CD14-positive monocyte (primary cell): ENCODE data around the gene EYS. TPM values are rescaled to one million over a fixed set of nuclear protein-coding genes. Genes with fewer than 3 reads are reported as not detected.
A peak's percentile ranks its signal among the peaks of the same experiment; 100 is the strongest.

Experiments used
- DNase-seq, 3 donors: peaks; one replicate each; pipeline ENCODE4 v3.0.0-alpha.2; 2011 to 2022
- H2AFZ ChIP-seq: 2 replicates; pipeline ENCODE4 v1.6.0; 2012; ENCODE audit warnings: mild to moderate bottlenecking, low read depth, low read length, inconsistent platforms; ENCODE audit not compliant: insufficient read depth, poor library complexity, severe bottlenecking
- H3K27ac ChIP-seq, 2 donors: 1 replicate in 1 of 2; 2 replicates in 1 of 2; pipeline ENCODE4 v1.5.1; 2012 to 2013; ENCODE audit warnings: low read length in 2 of 2, control low read depth in 1 of 2, inconsistent platforms in 1 of 2, low read depth in 1 of 2, mild to moderate bottlenecking in 1 of 2
- H3K27me3 ChIP-seq, 2 donors: one replicate each; pipeline versions ENCODE4 v1.6.0 to v1.6.1; 2011 to 2013; ENCODE audit warnings: low read length in 2 of 2; ENCODE audit not compliant: control insufficient read depth in 2 of 2, insufficient read depth in 2 of 2
- H3K36me3 ChIP-seq, 2 donors: replicated peaks in 1 of 2; 1 replicate in 1 of 2; 2 replicates in 1 of 2; pipeline versions ENCODE4 v1.5.1 to v1.6.1; 2012 to 2013; ENCODE audit warnings: low read length in 2 of 2, control low read depth in 1 of 2, inconsistent platforms in 1 of 2, mild to moderate bottlenecking in 1 of 2; ENCODE audit not compliant: insufficient read depth in 2 of 2, control insufficient read depth in 1 of 2
- H3K4me1 ChIP-seq, 2 donors: 1 replicate in 1 of 2; 2 replicates in 1 of 2; pipeline versions ENCODE4 v1.5.1 to v1.6.1; 2012 to 2013; ENCODE audit warnings: low read length in 2 of 2, control low read depth in 1 of 2, inconsistent platforms in 1 of 2, mild to moderate bottlenecking in 1 of 2, moderate library complexity in 1 of 2; ENCODE audit not compliant: insufficient read depth in 2 of 2, control insufficient read depth in 1 of 2
- H3K4me2 ChIP-seq: replicated peaks from 2 replicates; pipeline ENCODE3; 2012; ENCODE audit warnings: low read length, moderate library complexity, mild to moderate bottlenecking; ENCODE audit not compliant: poor library complexity, severe bottlenecking; ENCODE audit errors: extremely low read depth
- H3K4me3 ChIP-seq, 3 experiments: fragments of 200-600 bp in 1 of 3; sonication (generic) in 1 of 3; replicated peaks in 1 of 3; 1 replicate in 2 of 3; 2 replicates in 1 of 3; pipeline ENCODE4 v1.5.1; 2011 to 2013; ENCODE audit warnings: low read length in 3 of 3, mild to moderate bottlenecking in 3 of 3, control low read depth in 2 of 3, low read depth in 2 of 3, inconsistent platforms in 1 of 3, moderate library complexity in 1 of 3
- H3K79me2 ChIP-seq: 2 replicates; pipeline ENCODE4 v1.6.0; 2012; ENCODE audit warnings: mild to moderate bottlenecking, control low read depth, inconsistent platforms, low read length, moderate library complexity; ENCODE audit not compliant: insufficient read depth
- H3K9ac ChIP-seq: 2 replicates; pipeline ENCODE4 v1.6.0; 2017; ENCODE audit warnings: low read length, mild to moderate bottlenecking; ENCODE audit not compliant: insufficient read depth, poor library complexity, severe bottlenecking
- H3K9me3 ChIP-seq, 2 donors: replicated peaks in 1 of 2; 1 replicate in 1 of 2; 2 replicates in 1 of 2; pipeline versions ENCODE4 v1.5.1 to v1.6.1; 2012 to 2013; ENCODE audit warnings: low read length in 2 of 2, control low read depth in 1 of 2; ENCODE audit not compliant: control insufficient read depth in 1 of 2, insufficient read depth in 1 of 2
- H4K20me1 ChIP-seq: 2 replicates; pipeline ENCODE4 v1.6.0; 2012; ENCODE audit warnings: mild to moderate bottlenecking, low read length, control low read depth, moderate library complexity; ENCODE audit not compliant: insufficient read depth
- H3K27ac Mint-ChIP-seq, 7 donors: one replicate each; pipeline ENCODE4 v1.8.0; 2020; ENCODE audit warnings: mild to moderate bottlenecking in 7 of 7, mixed read lengths in 7 of 7, moderate library complexity in 6 of 7, inconsistent platforms in 2 of 7
- H3K27me3 Mint-ChIP-seq, 3 donors: one replicate each; pipeline ENCODE4 v1.8.0; 2021 to 2022; ENCODE audit warnings: low read depth in 3 of 3, mild to moderate bottlenecking in 3 of 3, mixed read lengths in 3 of 3, moderate library complexity in 3 of 3, inconsistent platforms in 1 of 3
- H3K36me3 Mint-ChIP-seq, 2 donors: one replicate each; pipeline ENCODE4 v1.8.0; 2020; ENCODE audit warnings: mixed read lengths in 2 of 2, inconsistent platforms in 1 of 2, mild to moderate bottlenecking in 1 of 2
- H3K4me1 Mint-ChIP-seq: one replicate; pipeline ENCODE4 v1.8.0; 2020; ENCODE audit warnings: mild to moderate bottlenecking, mixed read lengths
- H3K4me3 Mint-ChIP-seq, 2 donors: one replicate each; pipeline ENCODE4 v1.8.0; 2020; ENCODE audit warnings: mild to moderate bottlenecking in 2 of 2, mixed read lengths in 2 of 2, moderate library complexity in 1 of 2
- H3K9me3 Mint-ChIP-seq, 7 donors: one replicate each; pipeline ENCODE4 v1.8.0; 2020 to 2022; ENCODE audit warnings: mixed read lengths in 7 of 7, mild to moderate bottlenecking in 6 of 7, moderate library complexity in 6 of 7, inconsistent platforms in 2 of 7
- WGBS: methylation state at CpG from one replicate; pipeline ENCODE4 v1.1.5; 2013; ENCODE audit warnings: missing lambda C conversion rate; ENCODE audit not compliant: insufficient coverage; 5-methylcytosine and 5-hydroxymethylcytosine counted together
- intact Hi-C, 2 donors: fragments of 100-400 bp; cut with micrococcal nuclease; formaldehyde crosslinking; loops; one replicate each; pipeline versions ENCODE4 v1.15.0 to v1.15.1; 2023
- polyA plus RNA-seq, 3 donors: library from polyadenylated mRNA; depleted of rRNA in 1 of 3; unstranded in 2 of 3; stranded (reverse) in 1 of 3; fragments of 300-500 nt in 2 of 3; fragments of >200 nt in 1 of 3; fragmentation: Illumina TruSeq in 2 of 3; gene quantifications; 1 replicate in 2 of 3; 2 replicates in 1 of 3; pipeline ENCODE4 v1.2.3, GENCODE V29; 2012 to 2021
- TF ChIP-seq, protein P1 (sequence below): fragments of 200-600 bp; IDR thresholded peaks from one replicate; pipeline ENCODE4 v1.8.0; 2022; ENCODE audit warnings: antibody characterized with exemption, mild to moderate bottlenecking

The EYS gene
- polyA plus RNA-seq, 3 donors, result 0.01 to 0.03 TPM; not detected in 1

DNA sequence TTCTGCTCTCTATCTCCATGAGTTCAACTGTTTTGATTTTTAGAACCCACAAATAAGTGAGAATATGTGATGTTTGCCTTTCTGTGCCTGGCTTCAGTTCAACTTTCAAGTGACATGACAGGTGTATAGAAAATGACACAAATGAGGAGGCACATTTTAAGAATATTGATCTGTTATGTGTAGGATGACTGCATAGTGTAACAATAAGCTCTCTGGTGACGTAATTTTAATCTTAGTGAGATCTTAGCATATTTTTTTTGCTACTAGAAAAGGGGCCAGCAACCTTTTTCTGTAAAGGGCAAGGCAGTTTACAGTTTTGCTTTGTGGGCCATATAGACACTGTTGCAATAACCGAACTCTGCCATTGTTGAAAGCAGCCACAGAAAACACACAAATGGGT lies 1941.2 kb downstream of the EYS start:
- TF ChIP-seq, protein P1, sequence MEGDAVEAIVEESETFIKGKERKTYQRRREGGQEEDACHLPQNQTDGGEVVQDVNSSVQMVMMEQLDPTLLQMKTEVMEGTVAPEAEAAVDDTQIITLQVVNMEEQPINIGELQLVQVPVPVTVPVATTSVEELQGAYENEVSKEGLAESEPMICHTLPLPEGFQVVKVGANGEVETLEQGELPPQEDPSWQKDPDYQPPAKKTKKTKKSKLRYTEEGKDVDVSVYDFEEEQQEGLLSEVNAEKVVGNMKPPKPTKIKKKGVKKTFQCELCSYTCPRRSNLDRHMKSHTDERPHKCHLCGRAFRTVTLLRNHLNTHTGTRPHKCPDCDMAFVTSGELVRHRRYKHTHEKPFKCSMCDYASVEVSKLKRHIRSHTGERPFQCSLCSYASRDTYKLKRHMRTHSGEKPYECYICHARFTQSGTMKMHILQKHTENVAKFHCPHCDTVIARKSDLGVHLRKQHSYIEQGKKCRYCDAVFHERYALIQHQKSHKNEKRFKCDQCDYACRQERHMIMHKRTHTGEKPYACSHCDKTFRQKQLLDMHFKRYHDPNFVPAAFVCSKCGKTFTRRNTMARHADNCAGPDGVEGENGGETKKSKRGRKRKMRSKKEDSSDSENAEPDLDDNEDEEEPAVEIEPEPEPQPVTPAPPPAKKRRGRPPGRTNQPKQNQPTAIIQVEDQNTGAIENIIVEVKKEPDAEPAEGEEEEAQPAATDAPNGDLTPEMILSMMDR, result no peak
- H3K4me1 ChIP-seq, result no peaks in the 10 kb centered on the region
- no peaks in the 10 kb centered on the region for H3K9me3 ChIP-seq
- peaks cover 2 to 3% (median 2%) of the 10 kb centered on the region in 3 donors for H3K27me3 Mint-ChIP-seq
- intact Hi-C loops, result no loop called here
- H3K4me3 Mint-ChIP-seq, result no peak overlapping the region
- H3K36me3 Mint-ChIP-seq, result no peaks in the 10 kb centered on the region
- DNase-seq, result no peak
- peaks cover 0 to 7% (median 4%) of the 10 kb centered on the region in 7 donors for H3K9me3 Mint-ChIP-seq
- H3K4me2 ChIP-seq, result no peak overlapping the region
- no peak overlapping the region for H2AFZ ChIP-seq
- H4K20me1 ChIP-seq, result no peaks in the 10 kb centered on the region
- no peak overlapping the region for H3K4me3 ChIP-seq
- no peaks in the 10 kb centered on the region for H3K27me3 ChIP-seq
- WGBS, result 80% methylated on average over 1 of the region's 2 CpGs
- H3K27ac Mint-ChIP-seq, result no peak overlapping the region
- H3K4me1 Mint-ChIP-seq, result no peaks in the 10 kb centered on the region
- H3K79me2 ChIP-seq, result no peaks in the 10 kb centered on the region
- no peak overlapping the region for H3K27ac ChIP-seq
- no peak overlapping the region for H3K9ac ChIP-seq
- no peaks in the 10 kb centered on the region for H3K36me3 ChIP-seq

DNA sequence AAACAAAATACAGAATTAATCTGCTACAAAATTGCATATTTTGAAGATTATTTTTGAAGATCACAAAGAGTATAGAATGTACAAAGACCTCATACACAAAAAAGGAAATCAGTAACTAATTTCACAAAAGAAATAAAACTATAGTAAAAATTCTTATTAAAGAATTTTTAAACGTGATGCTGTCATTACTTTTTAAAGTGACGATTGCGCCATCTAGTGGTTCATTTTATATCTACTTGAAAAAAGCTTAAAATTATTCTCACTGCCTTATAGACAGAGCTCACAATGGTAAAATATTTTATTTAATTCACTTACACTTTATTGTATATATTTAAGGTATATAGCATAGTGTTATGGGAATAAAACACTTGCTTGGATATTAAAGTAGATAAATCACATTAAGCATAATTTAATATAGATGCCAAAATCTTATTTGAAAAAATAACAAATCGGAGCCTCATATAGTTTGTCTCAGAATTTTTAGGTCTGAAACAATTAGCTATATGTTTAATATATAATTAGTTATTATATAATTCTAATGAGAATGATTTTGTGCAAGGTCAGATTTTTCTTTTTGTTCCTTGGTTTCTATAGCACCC lies 1942.6 kb downstream of the EYS start:
- H3K36me3 ChIP-seq, result no peaks in the 10 kb centered on the region
- H3K79me2 ChIP-seq, result no peaks in the 10 kb centered on the region
- H3K4me3 ChIP-seq, result no peak overlapping the region
- intact Hi-C loops, result loop anchor here in 1 of 2 donors (5.0 kb wide), 1 partner anchor 167 kb away; no protein-coding TSS in a partner anchor
- Mint-ChIP-seq H3K36me3 (no peaks in the 10 kb centered on the region), H3K27ac (no peak overlapping the region), H3K4me1 (no peaks in the 10 kb centered on the region), H3K9me3 (peaks cover 0 to 7% (median 4%) of the 10 kb centered on the region in 7 donors), H3K27me3 (peaks cover 2 to 3% (median 2%) of the 10 kb centered on the region in 3 donors), H3K4me3 (no peak overlapping the region)
- H3K9ac ChIP-seq, result no peak overlapping the region
- no CpG with 5 or more reads among the region's 4 CpGs for WGBS
- no peak overlapping the region for H3K27ac ChIP-seq
- TF ChIP-seq, protein P1, result peak; percentile 72
- H4K20me1 ChIP-seq, result no peaks in the 10 kb centered on the region
- no peak overlapping the region for H3K4me2 ChIP-seq
- peak; percentile 34 to 69 (median 48) for DNase-seq
- H3K4me1 ChIP-seq, result no peaks in the 10 kb centered on the region
- no peaks in the 10 kb centered on the region for H3K9me3 ChIP-seq
- no peak overlapping the region for H2AFZ ChIP-seq
- no peaks in the 10 kb centered on the region for H3K27me3 ChIP-seq
